HG03571 (cell line): ENCODE data around the gene CABP1.

Experiments
- ATAC-seq: cut with Tn5 transposase; IDR thresholded peaks from one replicate; pipeline ENCODE4 v1.9.1; 2021; ENCODE audit not compliant: unreplicated experiment

Gene CABP1

GRCh38 chr12:120630104-120630892 is 10.1 kb upstream of the CABP1 start:
- no peak for ATAC-seq

GRCh38 chr12:120631097-120631496 is 9.3 kb upstream of the CABP1 start:
- no peak for ATAC-seq

- ATAC-seq = no peak
Observed at GRCh38 chr12:120640861-120641833, 721 bp downstream of the CABP1 start.

GRCh38 chr12:120642121-120642520 is 1.7 kb downstream of the CABP1 start:
- ATAC-seq = no peak

- ATAC-seq = no peak
Observed at GRCh38 chr12:120642826-120643225, 2.4 kb downstream of the CABP1 start.

- ATAC-seq = no peak
Observed at GRCh38 chr12:120643574-120643973, 3.1 kb downstream of the CABP1 start.

- no peak for ATAC-seq
Observed at GRCh38 chr12:120646044-120646443, 5.6 kb downstream of the CABP1 start.

GRCh38 chr12:120647375-120647755 is 6.9 kb downstream of the CABP1 start:
- no peak for ATAC-seq

- no peak for ATAC-seq
Observed at GRCh38 chr12:120649442-120650232, 9.2 kb downstream of the CABP1 start.

- no peak for ATAC-seq
Observed at GRCh38 chr12:120650233-120650690, 9.8 kb downstream of the CABP1 start.

- no peak for ATAC-seq
Observed at GRCh38 chr12:120651821-120652220, 11.4 kb downstream of the CABP1 start.

GRCh38 chr12:120652656-120653435 is 12.4 kb downstream of the CABP1 start:
- no peak for ATAC-seq

GRCh38 chr12:120653611-120654010 is 13.2 kb downstream of the CABP1 start:
- no peak for ATAC-seq

- ATAC-seq = no peak
Observed at GRCh38 chr12:120654656-120655055, 14.2 kb downstream of the CABP1 start.

GRCh38 chr12:120656008-120656407 is 15.6 kb downstream of the CABP1 start:
- no peak for ATAC-seq

- ATAC-seq = no peak
Observed at GRCh38 chr12:120658286-120659150, 18.1 kb downstream of the CABP1 start.

GRCh38 chr12:120659151-120659525 is 18.7 kb downstream of the CABP1 start:
- no peak for ATAC-seq

- no peak for ATAC-seq
Observed at GRCh38 chr12:120661432-120661831, 21.0 kb downstream of the CABP1 start.

- peak; percentile 67 for ATAC-seq
Observed at GRCh38 chr12:120662879-120663278, 22.5 kb downstream of the CABP1 start.
